Measurements from ENCODE around the gene PRDM12. TPM values are rescaled to one million over a fixed set of nuclear protein-coding genes. Genes with fewer than 3 reads are reported as not detected.

The PRDM12 gene
- total RNA-seq, 2 donors from 2014 or later, result not detected

GRCh38 chr9:130663258-130663976 lies 977 bp upstream of the PRDM12 start:
- Histone ChIP-seq H3K4me1 (replicated peaks) (no peaks in the 10 kb centered on the region), H3K27me3 (replicated peaks; ENCODE audit: insufficient read depth) (peaks cover 73% of the 10 kb centered on the region), H3K36me3 (no peaks in the 10 kb centered on the region), H3K27ac (no peak overlapping the region), H3K4me3 (no peak overlapping the region), H3K9me3 (no peaks in the 10 kb centered on the region)
- DNase-seq (ENCODE audit: low spot score), result no peak
- intact Hi-C loops (cut with DNase I), result loop anchor here (10.0 kb wide), 1 partner anchor 69 kb away; no protein-coding TSS in a partner anchor
- no peak for TF ChIP-seq POLR2AphosphoS5 (IDR thresholded peaks at IDR 0.05)
- TF ChIP-seq CTCF (IDR thresholded peaks at IDR 0.05), result no peak
- no peak for TF ChIP-seq POLR2A (IDR thresholded peaks at IDR 0.05)
- WGBS, result 3% methylated on average over 50 of the region's 65 CpGs

- no peaks in the 10 kb centered on the region for H3K36me3 ChIP-seq
- DNase-seq (ENCODE audit: low spot score), result no peak
- no peaks in the 10 kb centered on the region for H3K4me1 ChIP-seq (replicated peaks)
- no peak for TF ChIP-seq POLR2A (IDR thresholded peaks at IDR 0.05)
- no peak for TF ChIP-seq POLR2AphosphoS5 (IDR thresholded peaks at IDR 0.05)
- no peak for TF ChIP-seq CTCF (IDR thresholded peaks at IDR 0.05)
- WGBS, result 0% methylated on average over 19 of the region's 19 CpGs
- H3K4me3 ChIP-seq, result no peak overlapping the region
- peaks cover 69% of the 10 kb centered on the region for H3K27me3 ChIP-seq (replicated peaks; ENCODE audit: insufficient read depth)
- H3K27ac ChIP-seq, result no peak overlapping the region
- H3K9me3 ChIP-seq, result no peaks in the 10 kb centered on the region
- intact Hi-C loops (cut with DNase I), result loop anchor here (10.0 kb wide), 1 partner anchor 69 kb away; no protein-coding TSS in a partner anchor
Observed at GRCh38 chr9:130663977-130664250, 480 bp upstream of the PRDM12 start.

DNA sequence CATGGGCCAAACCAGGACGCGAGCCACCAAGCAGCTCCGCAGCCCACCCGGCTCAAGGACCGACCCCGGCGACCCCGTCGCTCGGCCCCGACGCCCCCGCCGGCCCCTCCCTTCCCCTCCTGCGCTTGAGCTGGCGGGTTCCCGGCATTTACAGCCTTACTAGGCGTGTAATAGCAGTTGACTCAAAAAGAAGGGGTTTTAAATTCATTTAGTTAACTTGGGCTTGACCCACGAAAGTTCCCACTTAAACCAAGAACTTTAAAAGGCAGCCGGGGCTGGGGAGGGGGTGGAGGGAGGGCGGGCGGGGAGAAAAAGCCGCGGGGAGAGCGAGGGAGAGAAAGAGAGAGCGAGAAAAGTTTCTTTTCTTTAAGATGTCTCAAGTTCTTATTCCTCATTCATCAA lies 636 bp downstream of the PRDM12 start:
- H3K36me3 ChIP-seq, result no peaks in the 10 kb centered on the region
- DNase-seq (ENCODE audit: low spot score), result no peak
- no peak for TF ChIP-seq POLR2AphosphoS5 (IDR thresholded peaks at IDR 0.05)
- no peak for TF ChIP-seq CTCF (IDR thresholded peaks at IDR 0.05)
- no peak for TF ChIP-seq POLR2A (IDR thresholded peaks at IDR 0.05)
- intact Hi-C loops (cut with DNase I), result loop anchor here (10.0 kb wide), 1 partner anchor 70 kb away; no protein-coding TSS in a partner anchor
- peaks cover 58% of the 10 kb centered on the region for H3K27me3 ChIP-seq (replicated peaks; ENCODE audit: insufficient read depth)
- no peaks in the 10 kb centered on the region for H3K9me3 ChIP-seq
- no peaks in the 10 kb centered on the region for H3K4me1 ChIP-seq (replicated peaks)
- H3K27ac ChIP-seq, result no peak overlapping the region
- WGBS, result 2% methylated on average over 26 of the region's 26 CpGs
- no peak overlapping the region for H3K4me3 ChIP-seq

DNA sequence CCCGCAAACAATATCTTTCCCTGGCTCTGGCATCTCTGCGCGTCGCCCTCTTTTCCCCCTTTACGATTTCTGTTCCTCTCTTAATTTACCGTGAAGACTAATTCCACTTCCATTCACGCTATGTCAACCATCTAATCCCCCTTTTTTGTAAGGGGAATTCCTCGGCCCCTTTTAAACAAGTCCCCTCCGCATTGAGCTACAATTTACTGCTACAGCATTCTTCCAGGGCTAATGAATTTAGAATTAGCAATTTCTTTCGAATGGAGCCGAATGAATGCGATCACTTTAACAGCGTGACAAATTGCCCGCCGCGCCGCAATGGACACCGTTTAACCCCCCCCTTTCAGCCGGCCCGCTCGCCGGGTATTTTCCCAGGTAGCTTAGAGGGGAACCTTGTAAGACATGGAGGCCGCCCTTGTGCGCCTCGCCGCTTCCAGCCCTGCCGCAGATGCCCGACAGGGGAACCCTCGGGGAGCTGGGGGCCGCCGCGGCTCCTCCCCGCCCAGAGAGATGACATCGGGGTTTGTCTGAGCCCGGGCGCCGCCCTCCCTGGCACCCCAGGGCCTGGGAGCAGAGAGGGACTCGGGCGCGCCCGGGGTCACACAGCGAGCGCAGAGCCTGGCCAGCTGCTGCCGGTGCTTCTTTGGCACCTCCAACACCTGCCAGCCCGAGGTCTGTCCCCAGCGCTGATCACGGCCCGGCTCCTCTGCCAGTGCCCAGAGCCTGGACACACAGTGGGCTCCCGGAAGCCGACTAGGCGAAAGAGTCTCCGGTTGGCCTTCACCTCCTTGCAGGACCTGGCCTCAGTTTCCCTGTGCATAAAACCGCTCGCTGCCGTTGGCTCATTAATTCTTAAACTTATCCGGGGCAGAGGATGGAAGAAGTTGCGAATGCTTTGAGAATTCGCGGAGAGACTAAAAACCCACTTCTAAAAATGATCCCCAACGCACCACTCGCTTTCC lies 1.3 kb downstream of the PRDM12 start:
- no peak overlapping the region for H3K4me3 ChIP-seq
- whole genome bisulfite sequencing, result 6% methylated on average over 56 of the region's 61 CpGs
- intact Hi-C loops (cut with DNase I), result loop anchor here (10.0 kb wide), 1 partner anchor 71 kb away; no protein-coding TSS in a partner anchor
- H3K27ac ChIP-seq, result no peak overlapping the region
- no peaks in the 10 kb centered on the region for H3K9me3 ChIP-seq
- H3K27me3 ChIP-seq (replicated peaks; ENCODE audit: insufficient read depth), result peaks cover 56% of the 10 kb centered on the region
- no peak for DNase-seq (ENCODE audit: low spot score)
- no peaks in the 10 kb centered on the region for H3K36me3 ChIP-seq
- no peaks in the 10 kb centered on the region for H3K4me1 ChIP-seq (replicated peaks)
- TF ChIP-seq POLR2AphosphoS5 (IDR thresholded peaks at IDR 0.05), result no peak
- no peak for TF ChIP-seq POLR2A (IDR thresholded peaks at IDR 0.05)
- TF ChIP-seq CTCF (IDR thresholded peaks at IDR 0.05), result no peak
